CD4-positive, alpha-beta T cell treated with Interleukin-17A for 4 hours (primary cell): ENCODE results near the gene RFPL4A.

ENCODE experiments used
- DNase-seq: peaks from one replicate; pipeline ENCODE4 v3.0.0-alpha.2; 2020; ENCODE audit warnings: mixed read lengths

Gene RFPL4A

DNA sequence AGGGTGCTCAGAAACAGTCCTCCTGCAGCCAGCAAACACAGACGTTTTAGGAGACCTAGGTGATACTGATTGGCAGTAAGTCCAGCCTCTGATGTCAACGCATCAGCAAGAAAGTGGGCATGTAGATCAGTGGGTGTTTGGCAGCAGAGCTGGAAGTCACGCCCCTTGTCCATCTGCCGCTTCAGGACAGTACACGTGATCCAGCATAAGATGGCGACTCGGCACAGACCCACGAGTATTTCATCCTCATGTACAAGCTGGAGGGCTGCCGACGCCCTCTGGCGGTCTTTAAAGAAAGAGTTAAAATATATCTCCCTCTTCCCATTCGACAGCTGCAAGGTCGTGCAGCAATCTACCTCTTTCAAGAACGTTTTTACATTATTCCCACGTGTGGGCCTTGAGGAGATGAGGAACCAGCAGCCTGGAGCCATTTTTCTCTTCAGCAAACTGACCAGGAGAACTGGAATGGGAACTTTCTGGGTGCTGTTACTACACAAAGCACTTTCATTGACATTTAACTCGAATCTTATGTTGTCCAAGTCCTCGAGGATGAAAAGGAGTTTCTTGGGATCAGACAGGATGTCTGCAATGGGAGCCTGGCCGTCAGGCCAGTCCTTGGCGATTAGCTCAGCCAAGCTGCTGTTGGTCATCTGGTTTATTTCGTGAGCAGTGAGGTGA is 50.6 kb downstream of the RFPL4A start:
- DNase-seq: peak; percentile 3

DNA sequence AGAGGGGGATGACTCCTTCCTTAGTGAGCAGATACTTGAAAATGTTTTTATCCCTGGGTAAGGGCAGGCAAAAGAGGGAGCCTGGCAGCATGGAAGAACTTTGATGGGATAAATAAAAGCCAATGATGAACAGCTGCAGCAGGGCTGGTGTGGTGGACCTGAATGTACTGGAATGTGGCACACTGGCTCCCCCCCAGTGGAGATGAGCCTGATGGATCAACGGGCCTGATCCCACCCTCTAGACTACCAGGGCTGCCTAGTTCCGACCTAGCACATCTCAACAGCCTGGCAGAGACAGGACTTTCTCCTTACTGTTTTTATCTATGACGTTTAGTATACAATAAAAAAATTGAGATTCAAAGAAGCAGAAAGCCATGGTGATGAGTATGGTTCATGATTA is 52.4 kb downstream of the RFPL4A start:
- DNase-seq: no peak

DNA sequence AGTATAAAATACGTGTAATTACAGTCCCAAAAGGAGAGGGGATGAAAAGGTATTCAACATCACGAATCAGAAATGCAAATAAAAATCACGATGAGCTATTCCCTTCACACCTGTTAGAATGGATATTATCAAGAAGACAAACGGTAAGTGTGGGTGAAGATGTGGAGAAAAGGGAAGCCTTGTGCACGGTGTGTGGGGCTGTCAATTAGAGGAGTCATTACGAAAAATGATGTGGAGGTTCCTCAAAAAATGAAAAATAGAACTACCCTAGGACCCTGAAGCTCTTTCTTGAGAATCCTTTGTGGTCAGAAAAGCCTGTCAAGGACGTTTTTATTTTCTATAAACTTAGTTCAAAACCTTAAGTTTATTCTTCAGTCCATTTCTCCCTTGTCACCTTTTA is 53.6 kb downstream of the RFPL4A start:
- no peak for DNase-seq
